Neural cell (in vitro differentiated cells): Measurements from ENCODE around the gene TDRD10.

ENCODE experiments used
- CTCF ChIP-seq: fragments of 450-650 bp; IDR thresholded peaks from 2 replicates; pipeline ENCODE4 v1.5.1; 2014; ENCODE audit warnings: antibody characterized with exemption, mild to moderate bottlenecking, moderate library complexity; ENCODE audit not compliant: poor library complexity, severe bottlenecking
- EZH2 ChIP-seq: fragments of 200-600, 300-800 bp; shearing (Covaris generic), sonication (generic); IDR thresholded peaks from 2 replicates; pipeline ENCODE4 v1.6.1; 2014; ENCODE audit warnings: antibody characterized with exemption, low read length, borderline replicate concordance, mild to moderate bottlenecking; ENCODE audit not compliant: insufficient read depth, poor library complexity, severe bottlenecking
- MXI1 ChIP-seq: fragments of 450-650 bp; conservative IDR thresholded peaks from 2 replicates; pipeline ENCODE4 v1.6.1; 2014; ENCODE audit warnings: antibody characterized with exemption, mild to moderate bottlenecking; ENCODE audit not compliant: poor library complexity, severe bottlenecking
- POLR2AphosphoS5 ChIP-seq: IDR thresholded peaks from 2 replicates; pipeline ENCODE4 v1.6.1; 2012

GRCh38 chr1:154467434-154468102 lies 34.5 kb upstream of the TDRD10 start:
- no peak for TF ChIP-seq CTCF
- TF ChIP-seq POLR2AphosphoS5: no peak
- no peak for TF ChIP-seq EZH2
- TF ChIP-seq MXI1: no peak
